MCF 10A (cell line): ENCODE data around the gene PTBP2. TPM values are rescaled to one million over a fixed set of nuclear protein-coding genes. Genes with fewer than 3 reads are reported as not detected.

ENCODE experiments used
- BruUV-seq: library from RNA; stranded (reverse); fragments of 400-500 nt; replicated peaks from 2 replicates; lab custom pipeline; 2021; lab: Mats Ljungman, UMichigan
- CTCF ChIA-PET: fragments of 300-600 bp; sonication (Branson Sonifier 250); formaldehyde crosslinking; extraction: SDS; loops from one replicate; lab custom pipeline; 2021; ENCODE audit warnings: antibody characterized with exemption, inconsistent platforms; lab: Yijun Ruan, JAX
- POLR2A ChIA-PET: fragments of 300-600, 350-650 bp; sonication (Branson Sonifier 250); formaldehyde crosslinking; extraction: SDS; loops from one replicate; lab custom pipeline; 2020; ENCODE audit warnings: antibody characterized with exemption, inconsistent platforms; lab: Yijun Ruan, JAX
- DNase-seq: peaks from one replicate; pipeline ENCODE4 v3.0.0-alpha.2; 2018; ENCODE audit not compliant: unreplicated experiment
- H3K27ac Mint-ChIP-seq: one replicate; pipeline ENCODE4 v1.8.0; 2022; ENCODE audit warnings: mild to moderate bottlenecking, low read depth, mixed read lengths; ENCODE audit not compliant: unreplicated experiment
- H3K27me3 Mint-ChIP-seq: one replicate; pipeline ENCODE4 v1.8.0; 2022; ENCODE audit warnings: mixed read lengths; ENCODE audit not compliant: insufficient read depth, unreplicated experiment
- H3K36me3 Mint-ChIP-seq: one replicate; pipeline ENCODE4 v1.8.0; 2022; ENCODE audit warnings: mild to moderate bottlenecking, moderate library complexity, mixed read lengths; ENCODE audit not compliant: insufficient read depth, unreplicated experiment
- H3K4me1 Mint-ChIP-seq: one replicate; pipeline ENCODE4 v1.8.0; 2022; ENCODE audit warnings: mixed read lengths; ENCODE audit not compliant: insufficient read depth, unreplicated experiment
- H3K4me3 Mint-ChIP-seq: one replicate; pipeline ENCODE4 v1.8.0; 2022; ENCODE audit warnings: mild to moderate bottlenecking, moderate library complexity, mixed read lengths; ENCODE audit not compliant: unreplicated experiment
- H3K9me3 Mint-ChIP-seq: one replicate; pipeline ENCODE4 v1.8.0; 2022; ENCODE audit warnings: mixed read lengths; ENCODE audit not compliant: unreplicated experiment
- intact Hi-C: fragments of 100-400 bp; cut with micrococcal nuclease; formaldehyde crosslinking; loops from 2 replicates; pipeline ENCODE4 v1.14.1; 2022
- total RNA-seq: library from RNA; stranded (reverse); gene quantifications from 2 replicates; pipeline ENCODE4 v1.2.3, GENCODE V29; 2022
- TF ChIP-seq, protein P1 (sequence below): fragments of 200-600 bp; IDR thresholded peaks from one replicate; pipeline ENCODE4 v1.8.0; 2022; ENCODE audit warnings: antibody characterized with exemption, mild to moderate bottlenecking; ENCODE audit not compliant: unreplicated experiment

Gene PTBP2
- total RNA-seq, 1 experiment from 2014 or later = 17.3 TPM

DNA sequence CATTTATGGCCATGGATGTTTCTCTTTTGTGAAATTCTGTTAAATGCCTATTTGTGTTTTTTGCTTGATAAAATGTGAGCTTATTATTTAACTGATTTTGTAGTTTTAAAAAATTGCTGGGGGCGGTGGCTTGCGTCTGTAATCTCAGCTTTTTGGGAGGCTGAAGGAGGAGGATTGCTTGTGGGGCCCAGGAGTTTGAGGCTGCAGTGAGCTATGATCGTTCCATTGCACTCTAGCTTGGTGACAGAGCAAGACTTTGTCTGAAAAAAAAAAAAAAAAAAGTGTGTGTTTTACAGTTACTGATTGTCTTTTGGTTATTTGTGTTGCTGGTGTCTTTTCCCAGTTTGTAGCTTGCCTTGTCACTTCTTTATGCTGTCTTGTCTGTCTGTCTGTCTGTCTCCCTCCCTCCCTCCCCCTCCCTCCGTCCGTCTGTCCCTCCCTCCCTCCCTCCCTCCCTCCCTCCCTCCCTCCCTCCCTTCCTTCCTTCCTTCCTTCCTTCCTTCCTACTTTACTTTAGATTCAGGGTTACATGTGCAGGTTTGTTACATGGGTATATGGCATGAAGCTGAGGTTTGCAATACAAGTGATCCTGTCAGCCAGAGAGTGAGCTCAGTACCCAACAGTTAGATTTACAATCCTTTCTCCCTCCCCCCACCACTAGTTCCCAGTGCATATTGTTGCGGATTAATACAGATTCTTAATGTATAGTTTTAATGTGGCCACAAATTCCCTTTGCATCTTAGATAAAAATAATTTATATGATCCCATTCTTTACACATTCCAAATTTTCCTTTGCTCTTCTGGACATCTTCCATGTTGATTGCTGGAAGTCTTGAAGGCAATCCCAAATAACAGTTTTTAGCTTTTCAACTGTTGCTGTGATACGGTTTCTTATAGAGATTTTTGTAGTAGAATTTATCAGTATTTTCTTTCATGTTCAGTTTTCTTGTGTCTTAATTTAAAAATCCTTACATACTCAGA lies 25.1 kb downstream of the PTBP2 start:
- H3K27ac Mint-ChIP-seq = no peak overlapping the region
- no peak overlapping the region for H3K4me3 Mint-ChIP-seq
- intact Hi-C loops = no loop called here
- CTCF ChIA-PET = interaction anchor here (0.5 to 0.6 kb wide), 2 partner anchors 151 to 822 kb away, joined by 3 to 5 read pairs; no protein-coding TSS in a partner anchor
- H3K27me3 Mint-ChIP-seq = no peaks in the 10 kb centered on the region
- no TSS peak for BruUV-seq
- DNase-seq = no peak
- peaks cover 16% of the 10 kb centered on the region for H3K4me1 Mint-ChIP-seq
- peaks cover 45% of the 10 kb centered on the region for H3K36me3 Mint-ChIP-seq
- no peaks in the 10 kb centered on the region for H3K9me3 Mint-ChIP-seq
- TF ChIP-seq, protein P1, sequence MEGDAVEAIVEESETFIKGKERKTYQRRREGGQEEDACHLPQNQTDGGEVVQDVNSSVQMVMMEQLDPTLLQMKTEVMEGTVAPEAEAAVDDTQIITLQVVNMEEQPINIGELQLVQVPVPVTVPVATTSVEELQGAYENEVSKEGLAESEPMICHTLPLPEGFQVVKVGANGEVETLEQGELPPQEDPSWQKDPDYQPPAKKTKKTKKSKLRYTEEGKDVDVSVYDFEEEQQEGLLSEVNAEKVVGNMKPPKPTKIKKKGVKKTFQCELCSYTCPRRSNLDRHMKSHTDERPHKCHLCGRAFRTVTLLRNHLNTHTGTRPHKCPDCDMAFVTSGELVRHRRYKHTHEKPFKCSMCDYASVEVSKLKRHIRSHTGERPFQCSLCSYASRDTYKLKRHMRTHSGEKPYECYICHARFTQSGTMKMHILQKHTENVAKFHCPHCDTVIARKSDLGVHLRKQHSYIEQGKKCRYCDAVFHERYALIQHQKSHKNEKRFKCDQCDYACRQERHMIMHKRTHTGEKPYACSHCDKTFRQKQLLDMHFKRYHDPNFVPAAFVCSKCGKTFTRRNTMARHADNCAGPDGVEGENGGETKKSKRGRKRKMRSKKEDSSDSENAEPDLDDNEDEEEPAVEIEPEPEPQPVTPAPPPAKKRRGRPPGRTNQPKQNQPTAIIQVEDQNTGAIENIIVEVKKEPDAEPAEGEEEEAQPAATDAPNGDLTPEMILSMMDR = no peak
- POLR2A ChIA-PET = interaction anchor here (0.6 to 1.2 kb wide), 2 partner anchors 12 to 76 kb away, joined by 4 read pairs; no protein-coding TSS in a partner anchor

DNA sequence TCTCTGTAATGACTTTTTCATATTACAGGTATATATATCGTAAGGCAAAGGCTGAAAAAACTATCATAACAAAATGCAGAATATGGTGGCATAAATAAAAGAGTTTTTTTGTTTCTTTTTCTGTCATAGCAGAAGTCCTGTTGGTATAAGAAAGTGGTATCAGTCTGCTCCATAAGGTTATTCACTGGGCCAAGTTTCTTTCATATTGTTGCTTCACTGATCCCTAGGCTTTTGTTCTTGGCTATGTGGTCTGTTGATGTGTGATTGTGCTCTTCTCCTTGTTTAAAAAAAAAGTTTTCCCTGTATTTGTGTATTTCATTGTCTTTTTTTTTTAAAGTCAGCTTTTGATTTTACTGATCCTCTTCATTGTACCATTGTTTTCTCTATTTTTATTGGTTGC lies 26.0 kb downstream of the PTBP2 start:
- H3K4me3 Mint-ChIP-seq = no peak overlapping the region
- H3K36me3 Mint-ChIP-seq = peaks cover 54% of the 10 kb centered on the region
- H3K27me3 Mint-ChIP-seq = no peaks in the 10 kb centered on the region
- intact Hi-C loops = no loop called here
- ChIA-PET POLR2A (interaction anchor here (0.6 to 1.2 kb wide), 3 partner anchors 11 to 75 kb away, joined by 3 to 4 read pairs (median 4); no protein-coding TSS in a partner anchor), CTCF (interaction anchor here (0.5 kb wide), 1 partner anchor 152 kb away, joined by 3 read pairs; no protein-coding TSS in a partner anchor)
- DNase-seq = no peak
- peaks cover 16% of the 10 kb centered on the region for H3K4me1 Mint-ChIP-seq
- no peaks in the 10 kb centered on the region for H3K9me3 Mint-ChIP-seq
- BruUV-seq = no TSS peak
- peak overlapping the region; percentile 28 for H3K27ac Mint-ChIP-seq
- TF ChIP-seq, protein P1 = no peak

DNA sequence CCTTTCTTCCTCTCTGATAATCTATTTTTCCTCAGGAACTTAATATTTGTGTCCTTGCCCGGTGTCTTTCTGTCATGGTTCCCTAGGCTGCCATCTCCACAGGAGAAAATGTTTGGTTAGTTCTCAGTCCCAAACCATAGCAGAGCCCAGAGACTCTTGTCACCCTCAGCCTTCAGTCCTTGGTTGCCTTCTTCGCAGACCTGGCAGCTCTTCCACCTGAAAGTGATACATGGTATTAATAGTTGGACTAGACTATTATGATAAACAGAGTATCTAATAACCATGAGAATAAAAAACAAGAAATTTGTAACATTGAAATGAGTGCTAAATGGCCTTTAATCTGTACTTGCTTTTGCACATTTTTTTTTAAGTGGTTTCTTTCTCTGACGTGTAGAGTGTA lies 26.5 kb downstream of the PTBP2 start:
- H3K4me3 Mint-ChIP-seq = no peak overlapping the region
- DNase-seq = no peak
- no TSS peak for BruUV-seq
- CTCF ChIA-PET = no interaction called here
- TF ChIP-seq, protein P1 = no peak
- peak overlapping the region; percentile 28 for H3K27ac Mint-ChIP-seq
- H3K4me1 Mint-ChIP-seq = peaks cover 16% of the 10 kb centered on the region
- intact Hi-C loops = no loop called here
- H3K27me3 Mint-ChIP-seq = no peaks in the 10 kb centered on the region
- H3K9me3 Mint-ChIP-seq = no peaks in the 10 kb centered on the region
- POLR2A ChIA-PET = interaction anchor here (0.6 to 1.2 kb wide), 2 partner anchors 11 kb away, joined by 3 to 4 read pairs; no protein-coding TSS in a partner anchor
- H3K36me3 Mint-ChIP-seq = peaks cover 58% of the 10 kb centered on the region

DNA sequence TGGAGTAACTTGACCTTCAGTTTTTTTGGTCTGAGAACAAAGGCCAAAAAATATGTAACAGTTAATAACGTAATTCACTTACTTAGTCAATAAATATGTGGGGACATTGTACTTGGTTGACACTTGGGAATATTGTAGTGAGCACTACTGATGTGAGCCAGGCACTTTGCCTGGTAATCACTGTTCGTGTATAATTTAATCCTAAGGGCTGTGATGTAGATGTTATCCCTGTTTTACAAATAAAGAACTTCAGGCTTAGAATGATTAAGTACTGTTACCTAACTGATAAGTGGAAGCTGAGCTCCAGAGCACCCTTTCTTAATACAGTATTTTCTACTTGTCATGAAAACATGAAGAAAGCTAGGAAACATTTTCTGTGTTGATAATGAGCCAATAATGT lies 28.0 kb downstream of the PTBP2 start:
- CTCF ChIA-PET = interaction anchor here (0.6 to 0.7 kb wide), 2 partner anchors 511 to 1354 kb away, joined by 6 read pairs; no protein-coding TSS in a partner anchor
- Mint-ChIP-seq H3K36me3 (peaks cover 60% of the 10 kb centered on the region), H3K27ac (no peak overlapping the region), H3K9me3 (no peaks in the 10 kb centered on the region), H3K4me1 (peaks cover 16% of the 10 kb centered on the region), H3K27me3 (no peaks in the 10 kb centered on the region), H3K4me3 (no peak overlapping the region)
- DNase-seq = no peak
- TF ChIP-seq, protein P1 = no peak
- intact Hi-C loops = no loop called here
- no TSS peak for BruUV-seq
- POLR2A ChIA-PET = interaction anchor here (0.8 kb wide), 1 partner anchor 22 kb away, joined by 3 read pairs; no protein-coding TSS in a partner anchor
